ENCODE measurements around the gene AGTR1.

GRCh38 chr3:148790851-148791735, 93.4 kb downstream of the AGTR1 start:
- no peak for TF ChIP-seq CTCF (CRISPR knock-in tag; IDR thresholded peaks at IDR 0.05)
- TF ChIP-seq, protein P1, sequence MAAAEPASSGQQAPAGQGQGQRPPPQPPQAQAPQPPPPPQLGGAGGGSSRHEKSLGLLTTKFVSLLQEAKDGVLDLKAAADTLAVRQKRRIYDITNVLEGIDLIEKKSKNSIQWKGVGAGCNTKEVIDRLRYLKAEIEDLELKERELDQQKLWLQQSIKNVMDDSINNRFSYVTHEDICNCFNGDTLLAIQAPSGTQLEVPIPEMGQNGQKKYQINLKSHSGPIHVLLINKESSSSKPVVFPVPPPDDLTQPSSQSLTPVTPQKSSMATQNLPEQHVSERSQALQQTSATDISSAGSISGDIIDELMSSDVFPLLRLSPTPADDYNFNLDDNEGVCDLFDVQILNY (CRISPR knock-in tag; conservative IDR thresholded peaks at IDR 0.05): no peak
- TF ChIP-seq ZNF335 (CRISPR knock-in tag; IDR thresholded peaks at IDR 0.05): no peak
- TF ChIP-seq POLR2A (IDR thresholded peaks at IDR 0.05; ENCODE audit: insufficient read depth in 1 of 2, low read depth in 2 of 2, low read length in 2 of 2): no peak
- no peak for TF ChIP-seq ESRRA (CRISPR knock-in tag; IDR thresholded peaks at IDR 0.05; ENCODE audit: low read depth)
- TF ChIP-seq ZMAT5 (CRISPR knock-in tag; IDR thresholded peaks at IDR 0.05; ENCODE audit: borderline replicate concordance, low read depth): no peak
- TF ChIP-seq RCOR2 (CRISPR knock-in tag; IDR thresholded peaks at IDR 0.05): no peak
